ENCODE results near the gene DDX27. TPM values are rescaled to one million over a fixed set of nuclear protein-coding genes. Genes with fewer than 3 reads are reported as not detected.
A peak's percentile ranks its signal among the peaks of the same experiment; 100 is the strongest.

Gene DDX27
- total RNA-seq, 2 experiments from 2014 or later: 42.8 to 43.5 TPM

DNA sequence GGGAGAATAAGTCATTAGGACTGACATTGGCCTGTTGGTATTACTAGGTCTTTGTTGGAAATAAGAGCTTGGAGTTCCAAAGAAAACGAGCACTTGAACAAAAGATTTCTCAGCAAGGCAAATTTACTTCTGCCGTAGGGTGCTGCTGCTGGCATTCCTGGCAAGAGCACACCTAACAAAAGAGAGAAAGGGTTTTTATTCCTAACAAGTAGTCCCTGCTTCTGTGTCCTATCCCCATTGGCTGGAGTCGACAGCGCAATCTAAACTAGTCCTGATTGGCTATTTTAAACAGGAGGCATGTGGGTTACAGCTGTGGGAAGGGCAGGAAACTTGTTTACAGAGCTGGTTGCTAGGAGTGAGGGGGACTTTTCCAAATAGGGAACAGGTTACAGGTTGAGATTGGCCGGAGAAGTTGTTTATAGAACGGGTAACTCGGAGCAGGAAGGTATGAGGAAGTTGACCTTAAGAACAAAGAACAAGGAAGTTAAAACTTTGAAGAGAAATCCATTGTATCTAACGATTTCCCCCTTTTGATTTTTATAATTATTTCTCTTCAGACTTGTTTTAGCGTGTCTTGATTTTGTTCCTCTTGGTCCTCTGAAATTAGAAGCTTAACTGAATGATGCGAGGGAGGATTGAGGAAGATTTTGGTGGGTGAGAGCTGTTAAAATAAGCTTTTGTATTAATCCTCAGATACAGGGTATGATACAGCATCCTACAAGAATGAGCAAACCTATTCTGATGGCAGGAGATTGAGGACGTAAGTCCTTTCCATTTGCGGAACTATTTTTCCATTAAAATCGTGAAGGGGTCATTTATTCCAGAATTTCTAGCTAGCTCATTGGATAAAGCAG lies 62.1 kb downstream of the DDX27 start:
- Mint-ChIP-seq H3K9me3 (peaks cover 51% of the 10 kb centered on the region), H3K27ac (peak overlapping the region; percentile 99), H3K27me3 (peaks cover 2% of the 10 kb centered on the region), H3K4me3 (peak overlapping the region; percentile 99), H3K36me3 (peaks cover 90% of the 10 kb centered on the region), H3K4me1 (ENCODE audit: low read depth) (peaks cover 60% of the 10 kb centered on the region)
- CTCF ChIA-PET: interaction anchor here (0.9 to 1.2 kb wide), 2 partner anchors 35 to 64 kb away, joined by 3 to 4 read pairs; no protein-coding TSS in a partner anchor
- POLR2A ChIA-PET: interaction anchor here (0.6 to 3.7 kb wide), 11 partner anchors 6 to 314 kb away, joined by 3 to 25 read pairs (median 3); partner anchors contain the start of gene DDX27
- intact Hi-C loops (cut with micrococcal nuclease): no loop called here
- peak; percentile 40 for DNase-seq

GRCh38 chr20:49281913-49282467 lies 62.8 kb downstream of the DDX27 start:
- Mint-ChIP-seq H3K9me3 (peaks cover 58% of the 10 kb centered on the region), H3K27ac (peak overlapping the region; percentile 99), H3K4me1 (ENCODE audit: low read depth) (peaks cover 64% of the 10 kb centered on the region), H3K4me3 (peak overlapping the region; percentile 99), H3K36me3 (peaks cover 90% of the 10 kb centered on the region), H3K27me3 (peaks cover 2% of the 10 kb centered on the region)
- ChIA-PET CTCF (interaction anchor here (0.9 to 1.2 kb wide), 2 partner anchors 36 to 65 kb away, joined by 3 to 4 read pairs; no protein-coding TSS in a partner anchor), POLR2A (interaction anchor here (0.6 to 3.7 kb wide), 9 partner anchors 9 to 313 kb away, joined by 3 to 21 read pairs (median 7); no protein-coding TSS in a partner anchor)
- no peak for DNase-seq
- intact Hi-C loops (cut with micrococcal nuclease): no loop called here

DNA sequence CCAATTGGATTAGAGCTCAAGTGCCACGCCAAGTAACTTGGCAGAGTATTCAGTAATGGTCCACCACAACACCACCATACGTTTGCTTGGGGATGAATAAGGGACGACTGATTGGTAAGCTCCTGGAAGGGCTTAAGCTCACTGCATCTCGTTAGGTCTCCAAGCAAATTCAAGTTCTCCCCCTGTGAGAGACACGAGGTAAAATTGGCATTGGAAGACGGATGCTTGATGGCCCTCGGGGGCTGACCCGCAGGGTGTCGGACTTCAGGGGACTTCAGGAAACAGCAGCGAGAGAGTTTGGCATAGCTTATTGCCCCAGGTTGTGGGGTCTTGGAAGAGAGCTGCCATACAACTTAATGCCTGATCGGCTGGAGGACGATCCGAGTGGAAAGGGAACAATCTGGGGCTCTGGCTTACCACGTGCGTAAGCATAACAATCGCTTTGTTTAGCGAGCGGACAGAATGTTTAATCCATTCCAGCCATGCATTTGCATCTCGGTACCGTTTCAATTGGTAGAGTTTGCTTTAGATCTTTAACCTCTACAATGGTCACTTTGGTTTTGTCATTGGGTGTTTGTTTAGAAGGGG lies 63.5 kb downstream of the DDX27 start:
- Mint-ChIP-seq H3K4me1 (ENCODE audit: low read depth) (peaks cover 71% of the 10 kb centered on the region), H3K27me3 (peaks cover 2% of the 10 kb centered on the region), H3K4me3 (peak overlapping the region; percentile 99), H3K9me3 (peaks cover 61% of the 10 kb centered on the region), H3K27ac (peak overlapping the region; percentile 99), H3K36me3 (peaks cover 94% of the 10 kb centered on the region)
- ChIA-PET CTCF (no interaction called here), POLR2A (interaction anchor here (0.8 to 3.7 kb wide), 7 partner anchors 9 to 313 kb away, joined by 3 to 21 read pairs (median 7); no protein-coding TSS in a partner anchor)
- intact Hi-C loops (cut with micrococcal nuclease): no loop called here
- no peak for DNase-seq

- peaks cover 74% of the 10 kb centered on the region for H3K4me1 Mint-ChIP-seq (ENCODE audit: low read depth)
- peaks cover 2% of the 10 kb centered on the region for H3K27me3 Mint-ChIP-seq
- POLR2A ChIA-PET: interaction anchor here (0.7 to 2.9 kb wide), 6 partner anchors 10 to 312 kb away, joined by 3 to 13 read pairs (median 7); no protein-coding TSS in a partner anchor
- peaks cover 100% of the 10 kb centered on the region for H3K36me3 Mint-ChIP-seq
- H3K4me3 Mint-ChIP-seq: peak overlapping the region; percentile 99
- DNase-seq: no peak
- peak overlapping the region; percentile 99 for H3K27ac Mint-ChIP-seq
- CTCF ChIA-PET: no interaction called here
- intact Hi-C loops (cut with micrococcal nuclease): no loop called here
- peaks cover 61% of the 10 kb centered on the region for H3K9me3 Mint-ChIP-seq
These were observed 64.0 kb downstream of the DDX27 start for GRCh38 chr20:49283176-49283702.

GRCh38 chr20:49283703-49284625 lies 64.7 kb downstream of the DDX27 start:
- Mint-ChIP-seq H3K27ac (peak overlapping the region; percentile 99), H3K36me3 (peaks cover 100% of the 10 kb centered on the region), H3K4me1 (ENCODE audit: low read depth) (peaks cover 71% of the 10 kb centered on the region), H3K4me3 (peak overlapping the region; percentile 99), H3K27me3 (no peaks in the 10 kb centered on the region), H3K9me3 (peaks cover 59% of the 10 kb centered on the region)
- DNase-seq: no peak
- POLR2A ChIA-PET: interaction anchor here (0.7 to 2.9 kb wide), 5 partner anchors 11 to 311 kb away, joined by 3 to 13 read pairs (median 7); no protein-coding TSS in a partner anchor
- CTCF ChIA-PET: no interaction called here
- intact Hi-C loops (cut with micrococcal nuclease): no loop called here

- CTCF ChIA-PET: no interaction called here
- DNase-seq: no peak
- POLR2A ChIA-PET: no interaction called here
- H3K4me3 Mint-ChIP-seq: peak overlapping the region; percentile 99
- H3K27me3 Mint-ChIP-seq: no peaks in the 10 kb centered on the region
- H3K36me3 Mint-ChIP-seq: peaks cover 99% of the 10 kb centered on the region
- peaks cover 73% of the 10 kb centered on the region for H3K4me1 Mint-ChIP-seq (ENCODE audit: low read depth)
- H3K27ac Mint-ChIP-seq: peak overlapping the region; percentile 99
- intact Hi-C loops (cut with micrococcal nuclease): no loop called here
- peaks cover 59% of the 10 kb centered on the region for H3K9me3 Mint-ChIP-seq
These were observed 65.6 kb downstream of the DDX27 start for GRCh38 chr20:49284818-49285217.

- Mint-ChIP-seq H3K27me3 (no peaks in the 10 kb centered on the region), H3K27ac (peak overlapping the region; percentile 62), H3K9me3 (peaks cover 55% of the 10 kb centered on the region), H3K36me3 (peaks cover 99% of the 10 kb centered on the region), H3K4me3 (peak overlapping the region; percentile 99), H3K4me1 (ENCODE audit: low read depth) (peaks cover 69% of the 10 kb centered on the region)
- intact Hi-C loops (cut with micrococcal nuclease): no loop called here
- CTCF ChIA-PET: no interaction called here
- POLR2A ChIA-PET: no interaction called here
- no peak for DNase-seq
These were observed 66.0 kb downstream of the DDX27 start for GRCh38 chr20:49285233-49285668.

DNA sequence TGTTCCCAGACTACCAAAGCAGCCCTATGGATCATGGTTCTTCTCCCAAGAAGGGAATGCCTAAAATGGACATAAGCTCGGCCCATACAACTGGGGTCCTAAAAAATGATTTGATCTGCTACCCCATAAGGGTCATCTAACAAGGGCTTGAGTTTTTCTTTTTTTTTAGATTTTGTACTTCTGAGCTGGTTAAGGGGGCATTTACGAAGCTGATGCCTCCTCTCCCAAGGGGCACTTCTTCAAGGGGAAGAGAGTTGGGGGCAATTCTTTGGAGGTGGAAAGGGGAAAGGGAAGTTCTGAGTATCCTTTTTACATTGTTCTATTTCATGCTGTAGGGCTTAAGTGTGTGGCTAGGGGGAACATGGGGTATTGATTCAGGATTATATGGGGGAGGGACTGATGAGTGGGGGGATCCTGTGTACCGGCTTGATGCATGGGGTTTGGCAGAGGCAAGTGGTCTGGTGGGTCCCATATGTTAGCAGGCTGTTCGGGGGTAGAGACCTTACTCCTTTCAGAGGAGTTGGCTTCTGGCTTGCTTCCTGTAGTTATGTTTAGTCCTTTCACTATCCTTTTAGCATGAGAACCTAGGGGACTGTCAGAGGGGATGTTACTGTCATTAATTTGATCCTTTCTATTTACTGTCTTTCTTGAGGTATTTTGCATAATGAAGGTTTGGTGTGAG lies 66.7 kb downstream of the DDX27 start:
- intact Hi-C loops (cut with micrococcal nuclease): no loop called here
- Mint-ChIP-seq H3K36me3 (peaks cover 99% of the 10 kb centered on the region), H3K9me3 (peaks cover 50% of the 10 kb centered on the region), H3K4me3 (peak overlapping the region; percentile 99), H3K27ac (peak overlapping the region; percentile 62), H3K4me1 (ENCODE audit: low read depth) (peaks cover 68% of the 10 kb centered on the region), H3K27me3 (no peaks in the 10 kb centered on the region)
- ChIA-PET POLR2A (interaction anchor here (3.6 kb wide), 1 partner anchor 9 kb away, joined by 24 read pairs; no protein-coding TSS in a partner anchor), CTCF (no interaction called here)
- no peak for DNase-seq

DNA sequence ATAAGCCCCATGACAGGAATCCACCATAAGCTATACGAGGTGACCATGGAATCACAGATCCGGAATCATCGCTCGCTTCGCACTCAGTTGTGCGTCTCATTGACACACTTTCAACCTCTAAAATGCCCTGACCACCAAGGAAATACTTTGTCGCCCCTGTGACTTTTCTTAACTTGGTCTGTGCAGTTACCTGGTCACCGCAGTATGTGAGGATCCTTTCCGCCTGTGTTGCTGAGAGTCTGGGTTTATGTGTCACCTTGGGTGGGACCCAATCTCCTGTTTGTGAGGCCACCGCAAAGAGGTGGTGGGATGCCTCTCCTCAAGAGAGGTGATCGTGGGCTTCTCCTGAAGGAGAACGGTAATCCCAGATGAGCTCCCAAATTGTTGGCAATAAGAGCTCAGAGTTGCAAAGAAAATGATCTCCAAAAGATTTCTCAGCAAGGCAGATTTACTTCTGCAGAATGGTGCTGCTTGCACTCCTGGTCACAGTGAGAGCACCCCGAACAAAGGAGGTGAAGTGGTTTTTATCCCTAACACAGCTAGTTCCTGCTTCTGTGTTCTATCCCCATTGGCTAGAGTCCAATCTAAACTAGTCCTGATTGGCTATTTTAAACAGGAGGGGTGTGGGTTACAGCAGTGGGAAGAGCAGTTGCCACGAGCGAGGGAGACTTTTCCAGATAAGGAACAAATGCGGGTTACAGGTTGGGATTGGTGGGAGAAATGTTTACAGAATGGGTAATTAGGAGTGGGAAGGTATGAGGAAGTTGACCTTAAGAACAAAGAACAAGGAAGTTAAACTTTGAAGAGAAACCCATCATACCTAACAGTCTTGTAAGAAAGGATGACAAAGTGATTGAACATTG lies 67.7 kb downstream of the DDX27 start:
- DNase-seq: no peak
- Mint-ChIP-seq H3K27me3 (no peaks in the 10 kb centered on the region), H3K9me3 (peaks cover 43% of the 10 kb centered on the region), H3K4me1 (ENCODE audit: low read depth) (peaks cover 59% of the 10 kb centered on the region), H3K27ac (peak overlapping the region; percentile 66), H3K36me3 (peaks cover 93% of the 10 kb centered on the region), H3K4me3 (peak overlapping the region; percentile 21)
- intact Hi-C loops (cut with micrococcal nuclease): no loop called here
- ChIA-PET POLR2A (interaction anchor here (0.6 to 3.6 kb wide), 5 partner anchors 8 to 70 kb away, joined by 3 to 25 read pairs (median 7); partner anchors contain the start of gene ZNFX1), CTCF (interaction anchor here (0.9 to 1.3 kb wide), 2 partner anchors 35 to 198 kb away, joined by 3 read pairs; no protein-coding TSS in a partner anchor)

Measured in activated CD4-positive, alpha-beta memory T cell treated with anti-CD3 and anti-CD28 coated beads for 36 hours (primary cell).